HG02610 (cell line): ENCODE data around the gene HS6ST3.

Source experiments
- ATAC-seq: cut with Tn5 transposase; IDR thresholded peaks from one replicate; pipeline ENCODE4 v1.9.1; 2021; ENCODE audit warnings: mild to moderate bottlenecking, moderate library complexity; ENCODE audit not compliant: unreplicated experiment

The HS6ST3 gene

DNA sequence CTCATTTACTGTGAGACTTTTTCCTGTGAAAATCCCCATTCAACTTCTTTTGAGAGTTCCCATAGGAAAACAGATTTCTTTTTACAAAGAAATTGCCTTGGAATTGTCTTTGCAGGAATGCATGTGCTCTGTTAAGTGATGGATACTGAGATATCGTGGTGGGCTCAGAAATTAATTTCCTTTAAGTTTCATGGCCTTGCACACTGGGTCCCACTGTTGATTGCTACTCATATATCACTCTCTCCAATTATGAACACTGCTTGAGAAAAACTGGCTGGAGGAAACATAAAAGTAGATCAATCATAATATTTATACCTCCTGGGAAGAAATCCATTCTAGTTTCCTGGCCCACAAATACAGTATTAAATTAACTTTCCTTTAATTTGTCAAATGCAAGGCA lies 773.1 kb downstream of the HS6ST3 start:
- ATAC-seq: no peak

DNA sequence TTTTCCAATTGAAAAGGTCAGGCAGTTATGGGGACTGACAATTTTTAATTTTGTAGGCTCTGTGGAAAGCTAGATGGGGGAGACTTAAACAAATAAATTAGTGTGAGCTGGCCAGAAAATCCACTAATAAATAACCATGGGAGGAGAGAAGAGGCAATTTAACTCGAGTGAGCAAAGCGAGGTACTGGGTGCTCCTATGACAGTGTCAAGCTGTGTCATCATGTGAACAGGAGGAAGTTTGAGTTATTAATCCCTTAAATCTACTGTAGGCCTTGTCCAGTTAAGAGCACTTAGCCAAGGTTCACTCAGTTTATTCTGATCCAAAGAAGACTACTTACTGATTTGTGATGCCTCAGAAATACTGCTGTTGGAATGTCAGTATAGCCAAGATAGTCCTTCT lies 781.6 kb downstream of the HS6ST3 start:
- ATAC-seq: no peak

GRCh38 chr13:96880419-96880818 lies 790.5 kb downstream of the HS6ST3 start:
- ATAC-seq: no peak
